OCI-LY3 (cell line): ENCODE results near the gene ADGRG6.

Experiments used
- EZH2phosphoT487 ChIP-seq: fragments of 200-600 bp; shearing (Covaris generic); IDR thresholded peaks from 2 replicates; pipeline ENCODE4 v1.6.1; 2018; ENCODE audit warnings: antibody characterized with exemption, mixed run types, low read depth
- TF ChIP-seq, protein P1 (sequence below): fragments of 200-600, 300-600 bp; sonication (generic); IDR thresholded peaks from 2 replicates; pipeline ENCODE4 v1.5.1; 2014; ENCODE audit warnings: antibody characterized with exemption, low read length, low read depth

DNA sequence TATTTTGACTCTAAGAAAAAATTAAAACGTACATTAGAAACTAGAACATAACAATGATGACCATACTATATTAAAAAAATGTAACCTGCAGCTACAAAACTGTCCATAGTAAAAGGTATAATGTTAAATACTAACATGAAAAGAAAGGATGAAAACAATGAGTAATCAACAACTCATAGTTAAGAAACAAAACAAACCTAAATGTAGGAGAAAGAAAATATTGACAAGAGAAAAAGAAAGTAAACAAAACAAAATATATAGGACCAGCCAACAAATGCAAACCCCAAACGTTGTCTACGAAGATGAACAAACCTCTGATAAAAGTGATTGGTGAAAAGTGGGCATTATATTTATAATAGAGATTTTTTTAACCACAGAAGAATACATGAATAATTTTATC lies 41.1 kb upstream of the ADGRG6 start:
- TF ChIP-seq, protein P1, sequence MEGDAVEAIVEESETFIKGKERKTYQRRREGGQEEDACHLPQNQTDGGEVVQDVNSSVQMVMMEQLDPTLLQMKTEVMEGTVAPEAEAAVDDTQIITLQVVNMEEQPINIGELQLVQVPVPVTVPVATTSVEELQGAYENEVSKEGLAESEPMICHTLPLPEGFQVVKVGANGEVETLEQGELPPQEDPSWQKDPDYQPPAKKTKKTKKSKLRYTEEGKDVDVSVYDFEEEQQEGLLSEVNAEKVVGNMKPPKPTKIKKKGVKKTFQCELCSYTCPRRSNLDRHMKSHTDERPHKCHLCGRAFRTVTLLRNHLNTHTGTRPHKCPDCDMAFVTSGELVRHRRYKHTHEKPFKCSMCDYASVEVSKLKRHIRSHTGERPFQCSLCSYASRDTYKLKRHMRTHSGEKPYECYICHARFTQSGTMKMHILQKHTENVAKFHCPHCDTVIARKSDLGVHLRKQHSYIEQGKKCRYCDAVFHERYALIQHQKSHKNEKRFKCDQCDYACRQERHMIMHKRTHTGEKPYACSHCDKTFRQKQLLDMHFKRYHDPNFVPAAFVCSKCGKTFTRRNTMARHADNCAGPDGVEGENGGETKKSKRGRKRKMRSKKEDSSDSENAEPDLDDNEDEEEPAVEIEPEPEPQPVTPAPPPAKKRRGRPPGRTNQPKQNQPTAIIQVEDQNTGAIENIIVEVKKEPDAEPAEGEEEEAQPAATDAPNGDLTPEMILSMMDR, result no peak
- no peak for TF ChIP-seq EZH2phosphoT487
